Measurements from ENCODE around the gene KCNK3.

Gene KCNK3

DNA sequence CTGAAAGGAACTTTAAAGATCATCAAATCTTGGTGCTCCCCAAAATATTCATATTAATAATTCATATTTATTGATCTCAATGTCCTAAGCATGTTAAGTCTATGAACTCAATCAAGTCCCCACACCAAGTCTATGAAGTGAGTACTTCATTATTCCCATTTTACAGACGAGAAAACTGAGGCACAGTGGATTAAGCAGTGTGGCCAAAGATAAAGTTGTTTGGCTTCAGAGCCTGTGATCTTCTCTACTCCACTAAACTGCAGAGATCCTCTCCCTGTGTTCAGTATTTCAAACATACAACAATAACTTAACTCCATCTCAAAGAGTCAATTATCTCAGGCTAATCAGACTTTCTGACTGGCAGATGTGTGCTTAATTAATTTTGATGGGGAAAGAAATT, 29.8 kb downstream of the KCNK3 start:
- no peaks in the 10 kb centered on the region for H3K9me3 ChIP-seq (ENCODE audit: control insufficient read depth, insufficient read depth, low read length)
- no CpG with 5 or more reads among the region's 1 CpG for WGBS (ENCODE audit: insufficient coverage, insufficient read length)
- no peak overlapping the region for H3K27ac ChIP-seq (ENCODE audit: low read length)
- H3K4me3 ChIP-seq (ENCODE audit: low read length), result no peak overlapping the region
- H3K36me3 ChIP-seq (ENCODE audit: control insufficient read depth, insufficient read depth, low read length), result no peaks in the 10 kb centered on the region
- DNase-seq (ENCODE audit: low read depth, low spot score), result no peak
- H3K27me3 ChIP-seq (ENCODE audit: control insufficient read depth, insufficient read depth, low read length), result no peaks in the 10 kb centered on the region
- peaks cover 10% of the 10 kb centered on the region for H3K4me1 ChIP-seq (ENCODE audit: control insufficient read depth, insufficient read depth, low read length)

DNA sequence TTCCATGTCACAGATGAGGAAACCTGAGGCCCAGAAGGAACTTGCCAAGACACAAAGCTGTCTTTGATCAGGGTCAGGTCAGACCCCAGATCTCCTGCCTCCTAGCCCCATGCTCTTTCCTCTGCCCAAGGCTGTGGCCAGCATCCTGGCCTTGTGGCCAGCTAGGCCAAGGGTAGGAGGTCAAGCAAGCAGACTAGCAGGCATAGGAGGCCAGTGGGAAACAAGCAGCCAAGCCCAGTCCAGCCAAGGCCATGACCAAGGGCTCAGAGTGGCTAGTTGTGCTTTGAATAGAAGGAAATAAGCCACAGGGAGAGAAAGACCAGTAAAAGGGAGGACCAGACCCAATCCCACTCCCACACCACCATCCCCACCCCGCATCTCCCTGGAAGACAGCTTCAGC, 30.4 kb downstream of the KCNK3 start:
- Histone ChIP-seq H3K27me3 (ENCODE audit: control insufficient read depth, insufficient read depth, low read length) (no peaks in the 10 kb centered on the region), H3K27ac (ENCODE audit: low read length) (no peak overlapping the region), H3K4me1 (ENCODE audit: control insufficient read depth, insufficient read depth, low read length) (peaks cover 10% of the 10 kb centered on the region), H3K36me3 (ENCODE audit: control insufficient read depth, insufficient read depth, low read length) (no peaks in the 10 kb centered on the region), H3K9me3 (ENCODE audit: control insufficient read depth, insufficient read depth, low read length) (no peaks in the 10 kb centered on the region), H3K4me3 (ENCODE audit: low read length) (no peak overlapping the region)
- WGBS (ENCODE audit: insufficient coverage, insufficient read length), result no CpG with 5 or more reads among the region's 1 CpG
- DNase-seq (ENCODE audit: low read depth, low spot score), result no peak

- H3K27ac ChIP-seq (ENCODE audit: low read length), result no peak overlapping the region
- peaks cover 10% of the 10 kb centered on the region for H3K4me1 ChIP-seq (ENCODE audit: control insufficient read depth, insufficient read depth, low read length)
- H3K9me3 ChIP-seq (ENCODE audit: control insufficient read depth, insufficient read depth, low read length), result no peaks in the 10 kb centered on the region
- H3K4me3 ChIP-seq (ENCODE audit: low read length), result no peak overlapping the region
- H3K36me3 ChIP-seq (ENCODE audit: control insufficient read depth, insufficient read depth, low read length), result no peaks in the 10 kb centered on the region
- DNase-seq (ENCODE audit: low read depth, low spot score), result no peak
- H3K27me3 ChIP-seq (ENCODE audit: control insufficient read depth, insufficient read depth, low read length), result no peaks in the 10 kb centered on the region
- no CpG with 5 or more reads among the region's 3 CpGs for WGBS (ENCODE audit: insufficient coverage, insufficient read length)
Observed at GRCh38 chr2:26723475-26723874, 31.0 kb downstream of the KCNK3 start.

DNA sequence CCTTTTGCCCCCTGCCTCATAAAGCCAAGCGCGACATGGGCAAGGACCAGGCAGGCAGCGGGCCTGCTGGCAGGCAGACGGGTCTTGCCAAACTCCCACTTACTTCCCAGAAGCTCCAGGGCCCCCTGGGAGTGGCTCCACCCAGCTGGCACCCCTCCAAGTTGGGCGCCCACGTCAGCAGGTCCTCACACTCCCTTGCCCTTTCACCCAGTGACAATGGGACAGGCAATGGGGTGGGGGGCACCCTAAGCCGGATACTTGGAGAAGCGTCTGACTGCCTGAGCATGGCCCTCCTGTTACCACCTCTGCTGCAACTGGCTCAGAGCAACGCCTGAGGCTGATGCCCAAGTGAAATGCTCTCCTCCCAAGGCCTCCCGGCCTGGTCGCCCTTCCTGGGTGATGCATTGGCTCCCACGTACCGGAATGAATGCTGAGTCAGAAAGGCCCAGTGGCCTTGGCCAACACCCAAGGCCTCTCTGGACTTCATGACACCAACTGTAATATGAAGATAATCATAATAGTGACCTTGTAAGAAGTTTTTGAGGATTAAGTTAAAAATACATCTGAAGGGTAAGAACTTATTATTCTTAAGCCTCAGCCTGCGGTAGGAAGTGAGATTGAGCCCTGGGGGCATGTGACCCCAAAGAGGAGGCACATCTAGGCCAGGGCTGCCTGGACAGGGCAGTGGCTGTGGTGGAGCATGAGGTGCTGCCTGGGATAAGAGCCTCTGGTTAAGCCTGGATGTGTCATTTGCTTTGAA, 31.6 kb downstream of the KCNK3 start:
- no peak overlapping the region for H3K27ac ChIP-seq (ENCODE audit: low read length)
- no peaks in the 10 kb centered on the region for H3K9me3 ChIP-seq (ENCODE audit: control insufficient read depth, insufficient read depth, low read length)
- no peaks in the 10 kb centered on the region for H3K27me3 ChIP-seq (ENCODE audit: control insufficient read depth, insufficient read depth, low read length)
- DNase-seq (ENCODE audit: low read depth, low spot score), result no peak
- no CpG with 5 or more reads among the region's 14 CpGs for WGBS (ENCODE audit: insufficient coverage, insufficient read length)
- no peak overlapping the region for H3K4me3 ChIP-seq (ENCODE audit: low read length)
- H3K36me3 ChIP-seq (ENCODE audit: control insufficient read depth, insufficient read depth, low read length), result no peaks in the 10 kb centered on the region
- peaks cover 10% of the 10 kb centered on the region for H3K4me1 ChIP-seq (ENCODE audit: control insufficient read depth, insufficient read depth, low read length)

GRCh38 chr2:26724784-26725520, 32.4 kb downstream of the KCNK3 start:
- H3K9me3 ChIP-seq (ENCODE audit: control insufficient read depth, insufficient read depth, low read length), result no peaks in the 10 kb centered on the region
- DNase-seq (ENCODE audit: low read depth, low spot score), result no peak
- H3K4me3 ChIP-seq (ENCODE audit: low read length), result no peak overlapping the region
- no peaks in the 10 kb centered on the region for H3K36me3 ChIP-seq (ENCODE audit: control insufficient read depth, insufficient read depth, low read length)
- H3K27me3 ChIP-seq (ENCODE audit: control insufficient read depth, insufficient read depth, low read length), result no peaks in the 10 kb centered on the region
- H3K27ac ChIP-seq (ENCODE audit: low read length), result no peak overlapping the region
- WGBS (ENCODE audit: insufficient coverage, insufficient read length), result no CpG with 5 or more reads among the region's 14 CpGs
- peaks cover 10% of the 10 kb centered on the region for H3K4me1 ChIP-seq (ENCODE audit: control insufficient read depth, insufficient read depth, low read length)

DNA sequence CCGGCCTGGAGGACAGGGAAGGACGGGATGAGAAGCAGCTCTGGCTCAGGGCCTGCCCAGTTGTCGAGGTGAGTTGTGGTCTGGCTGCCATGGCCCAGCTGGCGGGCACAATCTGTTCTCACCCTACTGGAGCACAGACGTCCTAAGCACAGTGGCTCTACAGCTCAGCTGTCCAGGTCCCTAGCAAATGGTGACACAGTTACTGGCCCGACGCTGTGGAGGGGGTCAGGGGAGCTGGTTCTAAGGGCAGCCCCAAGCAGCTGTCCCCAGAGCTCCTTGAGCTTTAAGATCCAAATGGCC, 32.9 kb downstream of the KCNK3 start:
- DNase-seq (ENCODE audit: low read depth, low spot score), result no peak
- no CpG with 5 or more reads among the region's 7 CpGs for WGBS (ENCODE audit: insufficient coverage, insufficient read length)
- no peaks in the 10 kb centered on the region for H3K36me3 ChIP-seq (ENCODE audit: control insufficient read depth, insufficient read depth, low read length)
- H3K9me3 ChIP-seq (ENCODE audit: control insufficient read depth, insufficient read depth, low read length), result no peaks in the 10 kb centered on the region
- no peak overlapping the region for H3K27ac ChIP-seq (ENCODE audit: low read length)
- no peaks in the 10 kb centered on the region for H3K27me3 ChIP-seq (ENCODE audit: control insufficient read depth, insufficient read depth, low read length)
- H3K4me3 ChIP-seq (ENCODE audit: low read length), result no peak overlapping the region
- peaks cover 8% of the 10 kb centered on the region for H3K4me1 ChIP-seq (ENCODE audit: control insufficient read depth, insufficient read depth, low read length)

DNA sequence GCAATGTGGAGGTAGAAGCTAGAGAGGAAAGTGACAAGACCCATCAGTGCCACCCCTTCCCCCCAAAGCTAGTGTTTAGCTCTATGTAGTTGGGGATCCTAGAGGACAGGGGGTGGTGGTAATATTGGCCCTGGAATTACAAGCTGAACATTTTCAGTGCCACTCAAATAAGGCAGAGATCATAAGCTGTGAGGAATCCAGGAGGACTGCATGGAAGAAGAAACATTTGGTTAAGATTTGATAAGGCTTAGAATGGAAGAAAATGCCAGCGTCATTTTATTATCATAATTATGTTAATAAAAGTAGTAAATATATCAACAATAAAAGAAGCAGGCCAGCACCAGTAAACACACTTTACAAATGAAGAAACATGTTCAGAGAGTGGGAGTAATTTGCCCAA, 33.7 kb downstream of the KCNK3 start:
- DNase-seq (ENCODE audit: low read depth, low spot score), result no peak
- H3K36me3 ChIP-seq (ENCODE audit: control insufficient read depth, insufficient read depth, low read length), result no peaks in the 10 kb centered on the region
- H3K27me3 ChIP-seq (ENCODE audit: control insufficient read depth, insufficient read depth, low read length), result no peaks in the 10 kb centered on the region
- H3K9me3 ChIP-seq (ENCODE audit: control insufficient read depth, insufficient read depth, low read length), result no peaks in the 10 kb centered on the region
- H3K27ac ChIP-seq (ENCODE audit: low read length), result no peak overlapping the region
- H3K4me3 ChIP-seq (ENCODE audit: low read length), result no peak overlapping the region
- peaks cover 2% of the 10 kb centered on the region for H3K4me1 ChIP-seq (ENCODE audit: control insufficient read depth, insufficient read depth, low read length)
- WGBS (ENCODE audit: insufficient coverage, insufficient read length), result no CpG with 5 or more reads among the region's 1 CpG

- no peak for DNase-seq (ENCODE audit: low read depth, low spot score)
- no peak overlapping the region for H3K27ac ChIP-seq (ENCODE audit: low read length)
- WGBS (ENCODE audit: insufficient coverage, insufficient read length), result no CpG with 5 or more reads among the region's 101 CpGs
- H3K36me3 ChIP-seq (ENCODE audit: control insufficient read depth, insufficient read depth, low read length), result no peaks in the 10 kb centered on the region
- H3K4me1 ChIP-seq (ENCODE audit: control insufficient read depth, insufficient read depth, low read length), result no peaks in the 10 kb centered on the region
- no peaks in the 10 kb centered on the region for H3K27me3 ChIP-seq (ENCODE audit: control insufficient read depth, insufficient read depth, low read length)
- no peak overlapping the region for H3K4me3 ChIP-seq (ENCODE audit: low read length)
- H3K9me3 ChIP-seq (ENCODE audit: control insufficient read depth, insufficient read depth, low read length), result no peaks in the 10 kb centered on the region
Observed at GRCh38 chr2:26727641-26728561, 35.4 kb downstream of the KCNK3 start.

GRCh38 chr2:26729311-26729710, 36.8 kb downstream of the KCNK3 start:
- Histone ChIP-seq H3K27ac (ENCODE audit: low read length) (no peak overlapping the region), H3K36me3 (ENCODE audit: control insufficient read depth, insufficient read depth, low read length) (no peaks in the 10 kb centered on the region), H3K27me3 (ENCODE audit: control insufficient read depth, insufficient read depth, low read length) (no peaks in the 10 kb centered on the region), H3K9me3 (ENCODE audit: control insufficient read depth, insufficient read depth, low read length) (no peaks in the 10 kb centered on the region), H3K4me3 (ENCODE audit: low read length) (no peak overlapping the region), H3K4me1 (ENCODE audit: control insufficient read depth, insufficient read depth, low read length) (no peaks in the 10 kb centered on the region)
- DNase-seq (ENCODE audit: low read depth, low spot score), result no peak
- no CpG with 5 or more reads among the region's 2 CpGs for WGBS (ENCODE audit: insufficient coverage, insufficient read length)

DNA sequence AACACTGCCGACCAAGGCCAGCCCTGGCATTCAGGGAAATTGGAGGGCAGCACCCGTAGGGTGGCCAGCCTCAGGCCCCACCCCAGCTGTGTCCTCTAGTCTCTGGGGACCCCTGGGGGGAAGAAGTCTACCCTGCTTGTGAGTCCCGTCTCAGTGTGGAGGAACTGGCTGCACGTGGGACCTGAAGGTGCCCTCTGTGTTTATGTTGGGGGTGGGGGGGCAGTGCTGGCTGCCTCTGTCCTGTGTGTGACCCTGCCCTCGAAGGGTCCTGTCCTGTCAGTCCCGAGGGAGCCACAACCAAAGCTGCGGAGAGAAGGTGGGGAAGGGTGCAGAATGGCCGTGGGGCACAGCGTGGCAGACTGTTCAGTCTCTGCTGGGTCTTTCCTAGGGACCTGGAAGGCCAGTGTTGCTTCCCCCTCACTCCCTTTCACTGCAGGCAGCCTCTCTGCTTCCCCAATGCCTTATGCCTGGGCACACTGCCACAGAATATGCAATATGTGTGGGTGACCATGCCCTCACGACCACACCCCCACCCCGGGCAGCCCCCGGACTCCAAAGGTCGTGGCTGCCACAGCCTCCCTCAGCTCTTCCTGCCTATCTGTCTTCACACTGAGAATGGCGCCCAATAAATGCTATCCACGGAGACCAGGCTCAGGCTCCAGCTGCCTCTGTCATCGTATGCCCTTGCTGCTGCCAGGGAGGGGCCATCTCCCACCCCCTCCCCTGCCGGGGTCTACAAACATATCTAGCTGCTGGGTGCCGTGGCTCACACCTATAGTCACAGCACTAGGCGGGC, 38.2 kb downstream of the KCNK3 start:
- no peak for DNase-seq (ENCODE audit: low read depth, low spot score)
- Histone ChIP-seq H3K36me3 (ENCODE audit: control insufficient read depth, insufficient read depth, low read length) (no peaks in the 10 kb centered on the region), H3K4me1 (ENCODE audit: control insufficient read depth, insufficient read depth, low read length) (no peaks in the 10 kb centered on the region), H3K27ac (ENCODE audit: low read length) (no peak overlapping the region), H3K27me3 (ENCODE audit: control insufficient read depth, insufficient read depth, low read length) (no peaks in the 10 kb centered on the region), H3K9me3 (ENCODE audit: control insufficient read depth, insufficient read depth, low read length) (no peaks in the 10 kb centered on the region), H3K4me3 (ENCODE audit: low read length) (no peak overlapping the region)
- WGBS (ENCODE audit: insufficient coverage, insufficient read length), result no CpG with 5 or more reads among the region's 19 CpGs

All from iPS DF 6.9 (cell line).